Gastrocnemius medialis (tissue), 4 donors: ENCODE measurements around the gene PLCB1. TPM values are rescaled to one million over a fixed set of nuclear protein-coding genes. Genes with fewer than 3 reads are reported as not detected.

Experiments
- ATAC-seq, 2 donors: fragments of 150-250 bp; one replicate each; pipeline ENCODE4 v1.9.1; 2016
- DNase-seq, 2 donors: peaks; one replicate each; pipeline ENCODE4 v3.0.0-alpha.2; 2019
- H3K27ac ChIP-seq, 4 donors: fragments of 200-600 bp; sonication (generic); 1 replicate in 1 of 4; 2 replicates in 3 of 4; pipeline ENCODE4 v1.5.1; 2016 to 2018; ENCODE audit warnings: mild to moderate bottlenecking in 2 of 4, moderate library complexity in 1 of 4
- H3K27me3 ChIP-seq, 3 donors: fragments of 200-600 bp; sonication (generic) in 2 of 3; 1 replicate in 1 of 3; 2 replicates in 2 of 3; pipeline versions ENCODE4 v1.5.1 to v1.6.0; 2016 to 2019; ENCODE audit warnings: mild to moderate bottlenecking in 1 of 3, moderate library complexity in 1 of 3
- H3K36me3 ChIP-seq, 2 donors: fragments of 200-600 bp; sonication (generic) in 1 of 2; one replicate each; pipeline ENCODE4 v1.5.1; 2017 to 2018
- H3K4me1 ChIP-seq, 2 donors: fragments of 200-600 bp; sonication (generic) in 1 of 2; one replicate each; pipeline ENCODE4 v1.5.1; 2016 to 2017; ENCODE audit warnings: mild to moderate bottlenecking in 2 of 2
- H3K4me3 ChIP-seq, 4 donors: fragments of 200-600 bp; sonication (generic) in 3 of 4; 1 replicate in 1 of 4; 2 replicates in 3 of 4; pipeline ENCODE4 v1.5.1; 2016 to 2019; ENCODE audit warnings: mild to moderate bottlenecking in 2 of 4
- H3K9me3 ChIP-seq, 3 donors: fragments of 200-600 bp; sonication (generic) in 2 of 3; 1 replicate in 1 of 3; 2 replicates in 2 of 3; pipeline ENCODE4 v1.5.1; 2016 to 2019
- POLR2A ChIP-seq, 2 donors: fragments of 450-650 bp; IDR thresholded peaks; one replicate each; pipeline ENCODE4 v1.6.1; 2017; ENCODE audit warnings: antibody characterized with exemption in 2 of 2, mild to moderate bottlenecking in 2 of 2, moderate library complexity in 2 of 2
- in situ Hi-C, 4 donors: fragments of 200-750 bp; cut with MboI; loops; one replicate each; pipeline versions ENCODE4 v1.15.0 to v1.8.0; 2017; ENCODE audit warnings: low sequenced_read_pairs in 4 of 4
- intact Hi-C: fragments of 100-400 bp; cut with DNase I; formaldehyde crosslinking; loops from one replicate; pipeline ENCODE4 v1.15.1; 2023; ENCODE audit warnings: low total_unique reads
- total RNA-seq, 4 donors: library from RNA; depleted of rRNA; stranded (reverse); fragments of >200 nt; gene quantifications; one replicate each; pipeline versions ENCODE4 v1.1.0 to v1.2.3, GENCODE V29; 2016
- TF ChIP-seq, protein P1 (sequence below), 5 experiments: fragments of 450-650 bp in 3 of 5; fragments of 200-600 bp in 2 of 5; sonication (generic) in 2 of 5; IDR thresholded peaks in 4 of 5; conservative IDR thresholded peaks in 1 of 5; 1 replicate in 4 of 5; 2 replicates in 1 of 5; pipeline ENCODE4 v1.5.1; 2016 to 2019; ENCODE audit warnings: antibody characterized with exemption in 5 of 5, mild to moderate bottlenecking in 3 of 5, moderate library complexity in 3 of 5

PLCB1 gene
- total RNA-seq, 4 donors from 2014 or later, result 4.1 to 10.0 (median 7.6) TPM

DNA sequence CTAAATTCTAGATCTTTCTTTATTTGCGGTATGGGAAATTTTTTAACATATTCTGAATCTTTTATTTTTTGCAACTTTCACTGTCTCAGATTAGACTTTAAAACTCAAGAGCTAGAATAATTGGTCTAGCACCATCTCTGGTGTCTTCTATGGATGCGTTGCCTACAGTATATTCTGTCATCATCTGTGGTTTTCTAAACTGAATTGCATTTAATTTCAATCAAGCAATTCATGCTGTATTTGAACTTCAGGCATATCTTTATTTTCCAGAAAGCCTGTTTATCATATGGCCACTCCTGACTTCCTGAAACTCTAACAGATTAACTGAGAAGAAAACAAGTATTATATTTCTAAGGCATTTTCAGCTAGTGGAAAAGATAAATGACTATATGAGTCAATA is 281.6 kb downstream of the PLCB1 start:
- no peak for TF ChIP-seq POLR2A (IDR thresholded peaks at IDR 0.05)
- TF ChIP-seq, protein P1, sequence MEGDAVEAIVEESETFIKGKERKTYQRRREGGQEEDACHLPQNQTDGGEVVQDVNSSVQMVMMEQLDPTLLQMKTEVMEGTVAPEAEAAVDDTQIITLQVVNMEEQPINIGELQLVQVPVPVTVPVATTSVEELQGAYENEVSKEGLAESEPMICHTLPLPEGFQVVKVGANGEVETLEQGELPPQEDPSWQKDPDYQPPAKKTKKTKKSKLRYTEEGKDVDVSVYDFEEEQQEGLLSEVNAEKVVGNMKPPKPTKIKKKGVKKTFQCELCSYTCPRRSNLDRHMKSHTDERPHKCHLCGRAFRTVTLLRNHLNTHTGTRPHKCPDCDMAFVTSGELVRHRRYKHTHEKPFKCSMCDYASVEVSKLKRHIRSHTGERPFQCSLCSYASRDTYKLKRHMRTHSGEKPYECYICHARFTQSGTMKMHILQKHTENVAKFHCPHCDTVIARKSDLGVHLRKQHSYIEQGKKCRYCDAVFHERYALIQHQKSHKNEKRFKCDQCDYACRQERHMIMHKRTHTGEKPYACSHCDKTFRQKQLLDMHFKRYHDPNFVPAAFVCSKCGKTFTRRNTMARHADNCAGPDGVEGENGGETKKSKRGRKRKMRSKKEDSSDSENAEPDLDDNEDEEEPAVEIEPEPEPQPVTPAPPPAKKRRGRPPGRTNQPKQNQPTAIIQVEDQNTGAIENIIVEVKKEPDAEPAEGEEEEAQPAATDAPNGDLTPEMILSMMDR (IDR thresholded peaks at IDR 0.05 in 4 of 5, conservative IDR thresholded peaks at IDR 0.05 in 1 of 5), result no peak
- Histone ChIP-seq H3K4me1 (no peaks in the 10 kb centered on the region), H3K27me3 (no peaks in the 10 kb centered on the region), H3K36me3 (no peaks in the 10 kb centered on the region), H3K4me3 (no peak overlapping the region), H3K9me3 (no peaks in the 10 kb centered on the region), H3K27ac (no peak overlapping the region)
- in situ Hi-C loops (loop anchor here in 1 of 4 donors (25.0 kb wide), 1 partner anchor 299 kb away; no protein-coding TSS in a partner anchor), intact Hi-C loops (no loop called here)
- ATAC-seq (no peak), DNase-seq (no peak)

GRCh38 chr20:8414586-8415274 is 282.7 kb downstream of the PLCB1 start:
- no peak overlapping the region for H3K27ac ChIP-seq
- no peaks in the 10 kb centered on the region for H3K9me3 ChIP-seq
- DNase-seq (no peak), ATAC-seq (no peak)
- H3K4me3 ChIP-seq, result no peak overlapping the region
- in situ Hi-C loops (loop anchor here in 1 of 4 donors (25.0 kb wide), 1 partner anchor 298 kb away; no protein-coding TSS in a partner anchor), intact Hi-C loops (no loop called here)
- H3K36me3 ChIP-seq, result no peaks in the 10 kb centered on the region
- TF ChIP-seq, protein P1 (IDR thresholded peaks at IDR 0.05 in 4 of 5, conservative IDR thresholded peaks at IDR 0.05 in 1 of 5), result no peak
- no peak for TF ChIP-seq POLR2A (IDR thresholded peaks at IDR 0.05)
- H3K4me1 ChIP-seq, result no peaks in the 10 kb centered on the region
- no peaks in the 10 kb centered on the region for H3K27me3 ChIP-seq

DNA sequence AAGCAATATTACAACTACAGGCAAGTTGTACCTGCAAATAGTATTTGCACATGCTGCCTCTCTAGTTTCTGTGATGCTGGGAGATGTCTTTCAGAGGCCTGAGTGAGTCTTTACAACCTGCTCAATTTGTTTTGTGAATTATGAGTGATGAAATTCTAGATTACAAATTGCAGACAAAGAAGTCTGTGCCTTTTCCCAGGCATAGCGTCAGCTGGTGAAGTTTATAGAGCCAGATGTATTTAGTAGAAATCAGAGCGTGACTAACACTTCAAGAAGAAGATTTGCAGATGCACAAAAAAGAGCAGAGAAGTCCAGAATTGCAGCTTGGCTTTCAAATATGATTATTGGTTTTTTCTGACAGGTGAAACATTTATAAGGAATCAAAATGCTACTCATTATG is 289.9 kb downstream of the PLCB1 start:
- Histone ChIP-seq H3K4me3 (no peak overlapping the region), H3K4me1 (peaks cover 12 to 15% of the 10 kb centered on the region in 2 donors), H3K27ac (no peak overlapping the region), H3K9me3 (no peaks in the 10 kb centered on the region), H3K27me3 (no peaks in the 10 kb centered on the region), H3K36me3 (no peaks in the 10 kb centered on the region)
- TF ChIP-seq, protein P1 (IDR thresholded peaks at IDR 0.05 in 4 of 5, conservative IDR thresholded peaks at IDR 0.05 in 1 of 5), result no peak
- TF ChIP-seq POLR2A (IDR thresholded peaks at IDR 0.05), result no peak
- ATAC-seq (no peak), DNase-seq (no peak)
- intact Hi-C loops, result no loop called here
- in situ Hi-C loops, result loop anchor here in 1 of 4 donors (25.0 kb wide), 1 partner anchor 290 kb away; no protein-coding TSS in a partner anchor

DNA sequence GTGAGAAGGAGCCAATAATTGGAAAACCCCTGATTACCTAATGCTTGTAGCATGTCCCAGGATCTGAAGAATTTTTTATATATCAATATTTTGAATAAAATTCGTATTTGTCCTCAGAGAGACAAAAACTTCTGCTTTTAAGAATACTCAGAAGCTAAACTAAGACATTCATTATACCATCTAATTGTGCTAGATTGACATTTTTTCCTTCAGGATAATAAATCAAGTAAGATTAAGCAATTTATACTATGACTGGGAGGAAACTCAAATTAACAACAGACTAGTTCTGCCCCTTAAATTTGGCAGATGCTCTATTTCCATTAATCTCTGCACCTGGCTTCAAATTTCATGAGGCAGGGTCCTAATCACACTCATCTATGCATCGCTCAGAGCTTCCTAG is 291.4 kb downstream of the PLCB1 start:
- no peak for TF ChIP-seq POLR2A (IDR thresholded peaks at IDR 0.05)
- TF ChIP-seq, protein P1 (IDR thresholded peaks at IDR 0.05 in 4 of 5, conservative IDR thresholded peaks at IDR 0.05 in 1 of 5), result no peak
- Histone ChIP-seq H3K9me3 (no peaks in the 10 kb centered on the region), H3K27ac (no peak overlapping the region), H3K4me3 (no peak overlapping the region), H3K27me3 (no peaks in the 10 kb centered on the region), H3K4me1 (peaks cover 12 to 15% of the 10 kb centered on the region in 2 donors), H3K36me3 (no peaks in the 10 kb centered on the region)
- in situ Hi-C loops, result loop anchor here in 1 of 4 donors (25.0 kb wide), 1 partner anchor 289 kb away; no protein-coding TSS in a partner anchor
- intact Hi-C loops, result no loop called here
- no peak for DNase-seq
- no peak for ATAC-seq
